GM12873 (cell line): ENCODE measurements around the gene SH3BGR.

ENCODE experiments used
- CTCF ChIP-seq: IDR thresholded peaks from 2 replicates; pipeline ENCODE4 v1.5.1; 2012; ENCODE audit warnings: low read depth, mild to moderate bottlenecking, moderate library complexity, low read length, control low read depth; ENCODE audit not compliant: insufficient read depth; ENCODE audit errors: missing control alignments

Gene SH3BGR

GRCh38 chr21:39451332-39452206 lies at the start of gene SH3BGR:
Gene SH3BGR (plus strand): TSS chr21:39451970. CDS start chr21:39452097, 127 bp downstream.
- TF ChIP-seq CTCF: no peak

GRCh38 chr21:39406065-39406464 lies 45.7 kb upstream of the SH3BGR start:
- TF ChIP-seq CTCF: no peak

- no peak for TF ChIP-seq CTCF
These were observed 29.1 kb upstream of the SH3BGR start for GRCh38 chr21:39422527-39423241.

GRCh38 chr21:39429445-39429844 lies 22.3 kb upstream of the SH3BGR start:
- TF ChIP-seq CTCF: no peak

GRCh38 chr21:39430016-39430415 lies 21.8 kb upstream of the SH3BGR start:
- no peak for TF ChIP-seq CTCF

GRCh38 chr21:39430457-39430856 lies 21.3 kb upstream of the SH3BGR start:
- TF ChIP-seq CTCF: no peak

- TF ChIP-seq CTCF: no peak
These were observed 20.8 kb upstream of the SH3BGR start for GRCh38 chr21:39430954-39431353.
